CD4-positive, CD25-positive, alpha-beta regulatory T cell (primary cell): ENCODE data around the gene CHRM2. TPM values are rescaled to one million over a fixed set of nuclear protein-coding genes. Genes with fewer than 3 reads are reported as not detected.

Experiments used
- ATAC-seq, 2 donors: fragments of 150-1000 bp; cut with Tn5 transposase; one replicate each; pipeline ENCODE4 v1.10.0; 2021; ENCODE audit warnings: low read depth in 2 of 2, moderate number of reproducible peaks in 2 of 2, moderate library complexity in 1 of 2
- DNase-seq, 3 donors: peaks; one replicate each; pipeline versions ENCODE4 v3.0.0 to v3.0.0-alpha.2; 2012 to 2022; ENCODE audit warnings: mixed read lengths in 1 of 3
- H3K27ac ChIP-seq: one replicate; pipeline ENCODE4 v1.7.0; 2013; ENCODE audit warnings: mild to moderate bottlenecking, low read length; ENCODE audit not compliant: insufficient read depth, poor library complexity, severe bottlenecking
- H3K27me3 ChIP-seq: one replicate; pipeline ENCODE4 v1.7.0; 2013; ENCODE audit warnings: low read length; ENCODE audit not compliant: control insufficient read depth, insufficient read depth
- H3K36me3 ChIP-seq: one replicate; pipeline ENCODE4 v1.7.0; 2013; ENCODE audit warnings: mild to moderate bottlenecking, low read length, moderate library complexity; ENCODE audit not compliant: control insufficient read depth, insufficient read depth
- H3K4me1 ChIP-seq: 2 replicates; pipeline ENCODE4 v1.7.0; 2013; ENCODE audit warnings: mild to moderate bottlenecking, low read length; ENCODE audit not compliant: insufficient read depth, control insufficient read depth, poor library complexity, severe bottlenecking
- H3K4me3 ChIP-seq: one replicate; pipeline ENCODE4 v1.7.0; 2013; ENCODE audit warnings: low read depth, mild to moderate bottlenecking, low read length, moderate library complexity
- H3K9me3 ChIP-seq, 2 experiments: 1 replicate in 1 of 2; 2 replicates in 1 of 2; pipeline ENCODE4 v1.7.0; 2013; ENCODE audit warnings: low read length in 2 of 2, mild to moderate bottlenecking in 1 of 2, moderate library complexity in 1 of 2; ENCODE audit not compliant: control insufficient read depth in 2 of 2
- H3K27ac Mint-ChIP-seq, 3 donors: one replicate each; pipeline ENCODE4 v1.8.0; 2020 to 2022; ENCODE audit warnings: mild to moderate bottlenecking in 3 of 3, mixed read lengths in 3 of 3, moderate library complexity in 2 of 3
- H3K27me3 Mint-ChIP-seq: one replicate; pipeline ENCODE4 v1.8.0; 2022; ENCODE audit warnings: mild to moderate bottlenecking, mixed read lengths
- H3K36me3 Mint-ChIP-seq: one replicate; pipeline ENCODE4 v1.8.0; 2020; ENCODE audit warnings: mixed read lengths
- H3K4me1 Mint-ChIP-seq, 4 donors: one replicate each; pipeline ENCODE4 v1.8.0; 2020 to 2022; ENCODE audit warnings: mixed read lengths in 4 of 4, mild to moderate bottlenecking in 1 of 4
- H3K4me3 Mint-ChIP-seq, 4 donors: one replicate each; pipeline ENCODE4 v1.8.0; 2020 to 2022; ENCODE audit warnings: mild to moderate bottlenecking in 4 of 4, mixed read lengths in 4 of 4, moderate library complexity in 3 of 4
- H3K9me3 Mint-ChIP-seq, 7 donors: one replicate each; pipeline ENCODE4 v1.8.0; 2020 to 2022; ENCODE audit warnings: mixed read lengths in 7 of 7, mild to moderate bottlenecking in 3 of 7, moderate library complexity in 2 of 7
- polyA plus RNA-seq, 4 donors: library from polyadenylated mRNA; unstranded; fragments of 300-500 nt; fragmentation: Illumina TruSeq; gene quantifications; one replicate each; pipeline ENCODE4 v1.2.3, GENCODE V29; 2021
- total RNA-seq: library from RNA; stranded (reverse); gene quantifications from one replicate; pipeline ENCODE4 v1.2.3, GENCODE V29; 2022

The CHRM2 gene
- total and polyA plus RNA-seq, 5 donors from 2014 or later = not detected

DNA sequence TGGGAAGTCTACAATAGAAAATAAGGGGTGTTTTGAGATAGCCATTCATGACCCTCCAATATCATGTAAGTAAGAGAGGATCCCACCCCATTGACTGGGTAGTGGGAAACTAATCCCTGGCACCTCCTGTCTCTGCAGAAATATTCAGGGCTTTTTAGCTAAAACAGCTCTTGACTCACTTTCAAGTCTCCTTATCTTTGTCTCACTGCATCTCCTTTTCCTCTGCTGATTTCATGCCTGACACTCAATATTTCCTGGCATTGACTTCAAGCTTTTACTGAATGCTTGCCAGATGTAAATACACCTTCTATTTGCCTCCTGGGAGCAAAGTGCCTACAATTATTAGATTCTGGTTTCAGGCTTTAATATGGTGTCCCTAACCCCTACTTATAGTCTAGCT lies 57.1 kb downstream of the CHRM2 start:
- Histone ChIP-seq H3K36me3 (no peaks in the 10 kb centered on the region), H3K4me3 (no peak overlapping the region), H3K27ac (no peak overlapping the region), H3K4me1 (no peaks in the 10 kb centered on the region), H3K27me3 (no peaks in the 10 kb centered on the region), H3K9me3 (no peaks in the 10 kb centered on the region)
- no peak for DNase-seq
- H3K4me1 Mint-ChIP-seq = peaks cover 0 to 4% (median 0%) of the 10 kb centered on the region in 4 donors
- H3K27me3 Mint-ChIP-seq = no peaks in the 10 kb centered on the region
- H3K36me3 Mint-ChIP-seq = no peaks in the 10 kb centered on the region
- H3K27ac Mint-ChIP-seq = no peak overlapping the region
- no peak for ATAC-seq
- H3K9me3 Mint-ChIP-seq = peaks cover 0 to 8% (median 3%) of the 10 kb centered on the region in 7 donors
- no peak overlapping the region for H3K4me3 Mint-ChIP-seq

DNA sequence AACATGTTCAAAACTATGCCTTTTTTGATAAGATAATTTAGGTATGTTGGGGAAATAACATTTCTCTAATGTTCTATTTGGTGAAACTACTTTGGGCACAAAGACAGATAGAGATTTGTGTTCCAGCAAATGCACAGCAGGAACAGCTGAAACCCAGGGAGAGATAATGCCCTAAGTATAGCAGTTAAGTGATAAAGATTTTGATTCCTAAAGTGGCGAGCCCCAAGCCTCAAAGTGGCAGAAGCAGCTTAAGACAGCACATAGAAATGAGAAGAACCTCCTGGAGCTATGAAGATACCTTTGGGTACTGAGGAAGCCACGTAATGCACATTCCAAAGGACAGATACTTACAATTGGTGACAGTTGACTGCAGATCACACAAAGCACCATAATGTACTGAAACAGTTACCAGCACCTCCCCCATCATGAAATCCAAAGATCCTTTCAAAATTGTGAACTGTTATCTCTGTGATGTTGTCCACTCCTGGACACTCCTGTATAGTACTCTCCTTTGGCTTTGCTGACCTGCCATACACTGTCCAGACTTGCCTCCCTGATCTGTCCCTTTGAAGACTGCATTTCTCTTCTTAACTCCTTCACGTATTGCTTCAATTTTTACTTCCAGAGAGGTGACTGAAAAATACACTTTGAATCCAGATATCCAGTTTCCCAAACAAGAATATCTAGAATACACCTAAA lies 62.9 kb downstream of the CHRM2 start:
- DNase-seq = no peak
- H3K9me3 Mint-ChIP-seq = peaks cover 2 to 22% (median 7%) of the 10 kb centered on the region in 7 donors
- peaks cover 0 to 4% (median 0%) of the 10 kb centered on the region in 4 donors for H3K4me1 Mint-ChIP-seq
- H3K27ac Mint-ChIP-seq = no peak overlapping the region
- no peaks in the 10 kb centered on the region for H3K36me3 ChIP-seq
- no peaks in the 10 kb centered on the region for H3K27me3 Mint-ChIP-seq
- H3K4me3 ChIP-seq = no peak overlapping the region
- no peak overlapping the region for H3K4me3 Mint-ChIP-seq
- no peaks in the 10 kb centered on the region for H3K36me3 Mint-ChIP-seq
- no peak for ATAC-seq
- no peak overlapping the region for H3K27ac ChIP-seq
- H3K4me1 ChIP-seq = no peaks in the 10 kb centered on the region
- no peaks in the 10 kb centered on the region for H3K9me3 ChIP-seq
- no peaks in the 10 kb centered on the region for H3K27me3 ChIP-seq

DNA sequence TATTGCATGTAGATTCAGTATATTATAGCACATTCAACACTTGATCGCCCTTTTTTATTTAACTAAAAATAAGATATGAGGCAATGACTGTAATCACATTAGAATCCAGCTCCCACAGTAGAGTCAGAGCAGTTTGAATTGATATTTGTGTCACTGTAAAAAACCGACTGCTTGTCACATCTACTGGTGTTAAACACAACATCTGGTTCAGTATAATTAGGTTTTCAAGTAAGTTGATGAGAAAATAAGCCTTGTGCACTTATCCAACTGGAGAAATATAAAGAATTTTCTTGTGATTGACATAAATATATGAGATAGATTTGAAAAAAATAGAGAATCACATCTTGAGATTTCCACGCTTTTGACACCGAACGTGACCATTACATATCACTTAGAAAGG lies 69.0 kb downstream of the CHRM2 start:
- H3K27ac ChIP-seq = no peak overlapping the region
- ATAC-seq = no peak
- H3K36me3 ChIP-seq = no peaks in the 10 kb centered on the region
- H3K27me3 ChIP-seq = no peaks in the 10 kb centered on the region
- H3K4me1 ChIP-seq = no peaks in the 10 kb centered on the region
- no peak overlapping the region for H3K4me3 Mint-ChIP-seq
- no peak overlapping the region for H3K4me3 ChIP-seq
- H3K4me1 Mint-ChIP-seq = no peaks in the 10 kb centered on the region
- H3K9me3 Mint-ChIP-seq = peaks cover 0 to 13% (median 2%) of the 10 kb centered on the region in 7 donors
- H3K27me3 Mint-ChIP-seq = no peaks in the 10 kb centered on the region
- no peak overlapping the region for H3K27ac Mint-ChIP-seq
- H3K36me3 Mint-ChIP-seq = no peaks in the 10 kb centered on the region
- DNase-seq = no peak
- H3K9me3 ChIP-seq = no peaks in the 10 kb centered on the region

DNA sequence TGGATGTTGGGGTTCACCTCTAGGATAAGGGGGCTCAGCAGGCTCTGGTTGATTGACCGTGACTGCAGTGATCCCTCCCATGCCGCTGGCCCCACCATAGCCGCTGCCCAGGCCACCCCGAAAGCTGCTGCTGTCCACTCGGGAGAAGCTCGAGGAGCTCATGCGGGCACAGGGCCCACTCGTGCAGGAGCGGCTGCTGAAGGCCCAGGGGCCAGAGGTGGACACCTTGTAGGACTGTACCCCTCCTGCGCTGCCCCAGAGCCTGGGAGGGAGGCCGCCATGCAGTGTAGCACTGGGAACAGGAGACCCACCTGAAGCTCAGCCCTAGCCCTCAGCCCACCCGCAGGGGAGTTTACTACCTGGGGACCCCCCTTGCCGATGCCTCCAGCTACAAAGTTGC lies 70.0 kb downstream of the CHRM2 start:
- no peak for ATAC-seq
- Mint-ChIP-seq H3K9me3 (peaks cover 2 to 13% (median 5%) of the 10 kb centered on the region in 7 donors), H3K4me3 (no peak overlapping the region), H3K27me3 (no peaks in the 10 kb centered on the region), H3K4me1 (no peaks in the 10 kb centered on the region), H3K36me3 (no peaks in the 10 kb centered on the region), H3K27ac (peak overlapping the region in 1 of 3 donors; percentile 13)
- no peak for DNase-seq
- H3K4me3 ChIP-seq = no peak overlapping the region
- no peak overlapping the region for H3K27ac ChIP-seq
- no peaks in the 10 kb centered on the region for H3K9me3 ChIP-seq
- H3K36me3 ChIP-seq = no peaks in the 10 kb centered on the region
- H3K27me3 ChIP-seq = no peaks in the 10 kb centered on the region
- no peaks in the 10 kb centered on the region for H3K4me1 ChIP-seq

DNA sequence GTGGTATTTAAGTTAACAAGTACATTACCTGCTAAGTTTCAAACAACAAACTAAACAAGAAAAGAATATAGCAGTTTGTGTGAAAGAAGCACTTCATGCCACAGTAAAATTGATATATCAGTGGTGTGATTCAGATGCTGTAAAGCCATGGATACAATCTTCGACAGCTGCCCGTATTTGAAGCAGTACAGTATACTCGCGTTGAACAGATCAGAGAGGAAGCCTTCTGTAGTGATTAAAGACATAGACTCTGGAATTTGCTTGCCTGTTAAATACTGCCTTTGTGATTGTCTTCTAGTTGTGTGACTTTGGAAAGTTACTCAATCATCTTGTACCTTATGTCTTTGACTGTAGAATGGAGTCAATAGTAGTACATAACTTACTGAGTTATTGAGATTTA lies 71.7 kb downstream of the CHRM2 start:
- Mint-ChIP-seq H3K27ac (no peak overlapping the region), H3K4me1 (no peaks in the 10 kb centered on the region), H3K4me3 (no peak overlapping the region), H3K36me3 (no peaks in the 10 kb centered on the region), H3K27me3 (no peaks in the 10 kb centered on the region), H3K9me3 (peaks cover 2 to 9% (median 4%) of the 10 kb centered on the region in 7 donors)
- Histone ChIP-seq H3K4me1 (no peaks in the 10 kb centered on the region), H3K9me3 (no peaks in the 10 kb centered on the region), H3K27ac (no peak overlapping the region), H3K36me3 (no peaks in the 10 kb centered on the region), H3K27me3 (no peaks in the 10 kb centered on the region), H3K4me3 (no peak overlapping the region)
- DNase-seq (no peak), ATAC-seq (no peak)

DNA sequence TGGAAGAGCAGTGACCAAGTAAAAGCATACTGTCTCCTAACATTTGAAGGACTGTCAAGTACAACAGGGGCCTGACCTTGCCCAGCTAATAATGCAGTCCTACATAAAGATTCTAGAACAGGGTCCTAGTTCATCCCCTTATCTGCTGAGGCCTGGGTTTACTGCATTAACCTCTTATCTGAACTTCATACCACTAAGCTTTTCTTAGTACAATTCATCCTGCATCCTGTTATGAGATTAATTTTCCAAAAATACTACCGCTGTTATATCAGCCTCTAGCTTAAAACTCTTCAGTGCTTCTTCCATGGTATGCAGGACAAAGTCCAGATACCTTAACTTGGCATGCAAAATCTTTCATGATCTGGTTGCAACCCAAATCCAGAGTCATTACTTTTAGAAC lies 72.5 kb downstream of the CHRM2 start:
- peaks cover 2 to 15% (median 5%) of the 10 kb centered on the region in 7 donors for H3K9me3 Mint-ChIP-seq
- ATAC-seq = no peak
- no peaks in the 10 kb centered on the region for H3K27me3 Mint-ChIP-seq
- no peak overlapping the region for H3K27ac ChIP-seq
- no peaks in the 10 kb centered on the region for H3K27me3 ChIP-seq
- no peaks in the 10 kb centered on the region for H3K4me1 ChIP-seq
- no peak overlapping the region for H3K4me3 ChIP-seq
- no peaks in the 10 kb centered on the region for H3K36me3 ChIP-seq
- DNase-seq = no peak
- H3K4me3 Mint-ChIP-seq = no peak overlapping the region
- H3K36me3 Mint-ChIP-seq = no peaks in the 10 kb centered on the region
- no peaks in the 10 kb centered on the region for H3K9me3 ChIP-seq
- H3K27ac Mint-ChIP-seq = no peak overlapping the region
- no peaks in the 10 kb centered on the region for H3K4me1 Mint-ChIP-seq

DNA sequence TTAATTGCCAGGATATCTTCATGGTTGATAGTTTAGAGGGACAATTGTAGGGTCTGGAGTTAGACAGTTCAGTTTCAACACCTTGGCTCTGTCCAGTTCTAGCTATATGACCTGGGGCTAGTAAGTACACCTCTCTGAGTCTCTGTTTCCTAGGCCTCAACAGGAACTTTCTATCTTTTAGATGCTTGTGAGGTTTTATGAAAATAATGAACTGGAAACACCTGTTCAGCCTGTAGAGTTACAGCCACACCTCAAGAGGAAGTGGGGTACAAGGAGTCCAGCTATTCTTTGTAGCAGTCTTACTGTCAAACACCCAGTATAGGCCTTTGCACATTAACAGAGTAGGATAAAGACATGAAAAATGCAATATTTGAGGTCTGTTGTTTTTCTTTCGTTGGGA lies 73.4 kb downstream of the CHRM2 start:
- no peaks in the 10 kb centered on the region for H3K9me3 ChIP-seq
- H3K4me1 ChIP-seq = no peaks in the 10 kb centered on the region
- ATAC-seq = peak in 1 of 2 donors; percentile 12
- no peak overlapping the region for H3K27ac ChIP-seq
- peak overlapping the region in 1 of 3 donors; percentile 83 for H3K27ac Mint-ChIP-seq
- H3K4me1 Mint-ChIP-seq = no peaks in the 10 kb centered on the region
- H3K9me3 Mint-ChIP-seq = peaks cover 2 to 19% (median 5%) of the 10 kb centered on the region in 7 donors
- no peaks in the 10 kb centered on the region for H3K36me3 ChIP-seq
- no peak overlapping the region for H3K4me3 Mint-ChIP-seq
- no peaks in the 10 kb centered on the region for H3K36me3 Mint-ChIP-seq
- no peak for DNase-seq
- no peaks in the 10 kb centered on the region for H3K27me3 ChIP-seq
- H3K4me3 ChIP-seq = no peak overlapping the region
- no peaks in the 10 kb centered on the region for H3K27me3 Mint-ChIP-seq

DNA sequence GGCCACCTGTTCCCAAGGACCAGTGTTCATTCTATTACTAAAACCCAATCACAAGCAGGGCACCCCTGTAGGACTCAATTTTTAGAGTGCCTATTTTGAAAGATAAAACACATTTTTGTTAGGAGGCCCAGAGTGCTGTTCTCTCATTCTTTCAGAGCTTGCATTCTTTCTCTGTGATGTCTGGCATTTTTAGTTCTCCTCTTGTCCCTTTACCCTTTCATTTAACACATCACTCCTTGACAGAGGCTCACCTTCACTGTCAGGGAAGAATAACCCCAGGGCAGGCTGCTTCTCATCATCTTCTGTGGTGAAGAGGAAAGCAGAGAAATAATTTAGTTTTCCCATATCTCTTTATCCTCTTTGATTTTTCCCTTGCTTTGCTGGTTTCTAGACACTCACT lies 73.9 kb downstream of the CHRM2 start:
- H3K9me3 Mint-ChIP-seq = peaks cover 2 to 22% (median 4%) of the 10 kb centered on the region in 7 donors
- H3K27me3 Mint-ChIP-seq = no peaks in the 10 kb centered on the region
- Histone ChIP-seq H3K4me3 (no peak overlapping the region), H3K9me3 (no peaks in the 10 kb centered on the region), H3K27ac (no peak overlapping the region), H3K4me1 (no peaks in the 10 kb centered on the region), H3K36me3 (no peaks in the 10 kb centered on the region), H3K27me3 (no peaks in the 10 kb centered on the region)
- ATAC-seq (no peak), DNase-seq (no peak)
- no peaks in the 10 kb centered on the region for H3K36me3 Mint-ChIP-seq
- H3K4me3 Mint-ChIP-seq = no peak overlapping the region
- H3K27ac Mint-ChIP-seq = no peak overlapping the region
- H3K4me1 Mint-ChIP-seq = no peaks in the 10 kb centered on the region
